Neural crest cell (in vitro differentiated cells): ENCODE measurements around the gene SHANK3. TPM values are rescaled to one million over a fixed set of nuclear protein-coding genes. Genes with fewer than 3 reads are reported as not detected.

Source experiments
- DNase-seq: peaks from one replicate; pipeline ENCODE4 v3.0.0; 2021; ENCODE audit warnings: low read depth, mixed read lengths, low spot score
- H3K27ac Mint-ChIP-seq: one replicate; pipeline ENCODE4 v1.8.0; 2021; ENCODE audit warnings: mild to moderate bottlenecking, mixed read lengths; ENCODE audit not compliant: unreplicated experiment
- H3K27me3 Mint-ChIP-seq: 2 replicates; pipeline ENCODE4 v1.8.0; 2021; ENCODE audit warnings: low read depth, mild to moderate bottlenecking, mixed read lengths
- H3K36me3 Mint-ChIP-seq: 2 replicates; pipeline ENCODE4 v1.8.0; 2021; ENCODE audit warnings: low read depth, mild to moderate bottlenecking, mixed read lengths
- H3K4me1 Mint-ChIP-seq: 2 replicates; pipeline ENCODE4 v1.8.0; 2021; ENCODE audit warnings: mixed read lengths
- H3K4me3 Mint-ChIP-seq: one replicate; pipeline ENCODE4 v1.8.0; 2021; ENCODE audit warnings: mild to moderate bottlenecking, mixed read lengths
- H3K9me3 Mint-ChIP-seq: 2 replicates; pipeline ENCODE4 v1.8.0; 2021; ENCODE audit warnings: mixed read lengths
- CTCF ChIP-seq: fragments of 200-600 bp; sonication (generic); conservative IDR thresholded peaks from 2 replicates; pipeline ENCODE4 v1.5.0; 2021; ENCODE audit warnings: antibody characterized with exemption, mild to moderate bottlenecking
- total RNA-seq: library from RNA; stranded (reverse); gene quantifications from 2 replicates; pipeline ENCODE4 v1.2.1, GENCODE V29; 2021

The SHANK3 gene
- total RNA-seq, 1 donor from 2014 or later: 15.4 TPM

GRCh38 chr22:50700387-50701075, 27.9 kb downstream of the SHANK3 start:
- TF ChIP-seq CTCF: no peak
- H3K4me3 Mint-ChIP-seq: peak overlapping the region; percentile 76
- DNase-seq: no peak
- no peaks in the 10 kb centered on the region for H3K27me3 Mint-ChIP-seq
- peaks cover 31% of the 10 kb centered on the region for H3K4me1 Mint-ChIP-seq
- peaks cover 2% of the 10 kb centered on the region for H3K36me3 Mint-ChIP-seq
- no peaks in the 10 kb centered on the region for H3K9me3 Mint-ChIP-seq
- H3K27ac Mint-ChIP-seq: peak overlapping the region; percentile 13

- Mint-ChIP-seq H3K9me3 (no peaks in the 10 kb centered on the region), H3K27ac (no peak overlapping the region), H3K4me1 (peaks cover 31% of the 10 kb centered on the region), H3K27me3 (no peaks in the 10 kb centered on the region), H3K4me3 (peak overlapping the region; percentile 43), H3K36me3 (peaks cover 2% of the 10 kb centered on the region)
- TF ChIP-seq CTCF: no peak
- DNase-seq: no peak
Observed at GRCh38 chr22:50701076-50701419, 28.4 kb downstream of the SHANK3 start.

GRCh38 chr22:50701428-50702154, 29.0 kb downstream of the SHANK3 start:
- no peak for DNase-seq
- no peak for TF ChIP-seq CTCF
- no peak overlapping the region for H3K27ac Mint-ChIP-seq
- H3K4me3 Mint-ChIP-seq: peak overlapping the region; percentile 43
- no peaks in the 10 kb centered on the region for H3K27me3 Mint-ChIP-seq
- H3K36me3 Mint-ChIP-seq: peaks cover 2% of the 10 kb centered on the region
- H3K9me3 Mint-ChIP-seq: no peaks in the 10 kb centered on the region
- peaks cover 37% of the 10 kb centered on the region for H3K4me1 Mint-ChIP-seq

- Mint-ChIP-seq H3K9me3 (no peaks in the 10 kb centered on the region), H3K27ac (no peak overlapping the region), H3K4me3 (peak overlapping the region; percentile 35), H3K4me1 (peaks cover 37% of the 10 kb centered on the region), H3K36me3 (peaks cover 2% of the 10 kb centered on the region), H3K27me3 (no peaks in the 10 kb centered on the region)
- no peak for TF ChIP-seq CTCF
- no peak for DNase-seq
Observed at GRCh38 chr22:50702261-50702671, 29.6 kb downstream of the SHANK3 start.

GRCh38 chr22:50702821-50703725, 30.4 kb downstream of the SHANK3 start:
- Mint-ChIP-seq H3K27ac (no peak overlapping the region), H3K9me3 (no peaks in the 10 kb centered on the region), H3K4me3 (peak overlapping the region; percentile 25), H3K27me3 (no peaks in the 10 kb centered on the region), H3K36me3 (peaks cover 2% of the 10 kb centered on the region), H3K4me1 (peaks cover 37% of the 10 kb centered on the region)
- DNase-seq: no peak
- TF ChIP-seq CTCF: no peak
